ENCODE results near the gene CXorf66. TPM values are rescaled to one million over a fixed set of nuclear protein-coding genes. Genes with fewer than 3 reads are reported as not detected.

The CXorf66 gene
- total RNA-seq, 1 experiment from 2014 or later: not detected

- intact Hi-C loops (cut with micrococcal nuclease; ENCODE audit: unreplicated experiment) (no loop called here), in situ Hi-C loops (cut with HindIII; ENCODE audit: low pct_unique_long_range_greater_than_20kb, low sequenced_read_pairs) (no loop called here)
- TF ChIP-seq SIN3A (IDR thresholded peaks at IDR 0.05; ENCODE audit: borderline replicate concordance, insufficient read depth, low read depth, low read length): no peak
- TF ChIP-seq POLR2AphosphoS5 (IDR thresholded peaks at IDR 0.05; ENCODE audit: low read depth, low read length): no peak
- TF ChIP-seq TCF7L2 (IDR thresholded peaks at IDR 0.05; ENCODE audit: low read depth, low read length): no peak
- TF ChIP-seq REST (IDR thresholded peaks at IDR 0.05; ENCODE audit: insufficient read depth in 1 of 2, low read depth in 2 of 2, low read length in 1 of 2): no peak
- no peak for TF ChIP-seq CTCF (IDR thresholded peaks at IDR 0.05)
- BruUV-seq (replicated peaks): no TSS peak
- Histone ChIP-seq H3K9me3 (ENCODE audit: control insufficient read depth, insufficient read depth, low read depth, low read length) (no peaks in the 10 kb centered on the region), H3K4me3 (ENCODE audit: low read depth in 2 of 2, low read length in 2 of 2) (no peak overlapping the region), H3K4me1 (ENCODE audit: control insufficient read depth, insufficient read depth, low read length) (peaks cover 4% of the 10 kb centered on the region; the same call in 1 of the 2 replicates), H3K27ac (ENCODE audit: low read length) (no peak overlapping the region), H3K27me3 (ENCODE audit: control insufficient read depth, insufficient read depth, low read length) (no peaks in the 10 kb centered on the region), H3K36me3 (ENCODE audit: control insufficient read depth, insufficient read depth, low read length) (no peaks in the 10 kb centered on the region)
- POLR2A ChIA-PET: interaction anchor here (0.6 kb wide), 1 partner anchor 12 kb away, joined by 9 read pairs; the partner anchor contains the start of gene ATP11C
- ATAC-seq (no peak), DNase-seq (ENCODE audit: low read depth, low spot score) (no peak)
- CTCF ChIA-PET: no interaction called here
Measured at GRCh38 chrX:139920316-139920715, 45.0 kb downstream of the CXorf66 start.

GRCh38 chrX:139914421-139914820 lies 50.9 kb downstream of the CXorf66 start:
- TF ChIP-seq SIN3A (IDR thresholded peaks at IDR 0.05; ENCODE audit: borderline replicate concordance, insufficient read depth, low read depth, low read length) (no peak), CTCF (IDR thresholded peaks at IDR 0.05) (no peak), TCF7L2 (IDR thresholded peaks at IDR 0.05; ENCODE audit: low read depth, low read length) (no peak), REST (IDR thresholded peaks at IDR 0.05; ENCODE audit: insufficient read depth in 1 of 2, low read depth in 2 of 2, low read length in 1 of 2) (no peak), POLR2AphosphoS5 (IDR thresholded peaks at IDR 0.05; ENCODE audit: low read depth, low read length) (no peak)
- CTCF ChIA-PET: no interaction called here
- Histone ChIP-seq H3K27me3 (ENCODE audit: control insufficient read depth, insufficient read depth, low read length) (no peaks in the 10 kb centered on the region), H3K9me3 (ENCODE audit: control insufficient read depth, insufficient read depth, low read depth, low read length) (no peaks in the 10 kb centered on the region), H3K4me1 (ENCODE audit: control insufficient read depth, insufficient read depth, low read length) (no peaks in the 10 kb centered on the region), H3K27ac (ENCODE audit: low read length) (no peak overlapping the region), H3K4me3 (ENCODE audit: low read depth in 2 of 2, low read length in 2 of 2) (no peak overlapping the region), H3K36me3 (ENCODE audit: control insufficient read depth, insufficient read depth, low read length) (no peaks in the 10 kb centered on the region)
- intact Hi-C loops (cut with micrococcal nuclease; ENCODE audit: unreplicated experiment): no loop called here
- POLR2A ChIA-PET: no interaction called here
- DNase-seq (ENCODE audit: low read depth, low spot score): no peak
- BruUV-seq (replicated peaks): no TSS peak
- no peak for ATAC-seq
- in situ Hi-C loops (cut with HindIII; ENCODE audit: low pct_unique_long_range_greater_than_20kb, low sequenced_read_pairs): no loop called here

Measured in Panc1 (cell line).